Lower leg skin (tissue), 3 donors: ENCODE results near the gene LEO1.

Source experiments
- POLR2A ChIP-seq, 2 donors: fragments of 450-650 bp; IDR thresholded peaks; one replicate each; pipeline ENCODE4 v1.6.1; 2016 to 2017; ENCODE audit warnings: antibody characterized with exemption in 2 of 2, mild to moderate bottlenecking in 1 of 2, moderate library complexity in 1 of 2
- TF ChIP-seq, protein P1 (sequence below), 3 donors: fragments of 450-650 bp; IDR thresholded peaks; one replicate each; pipeline ENCODE4 v1.5.1; 2016; ENCODE audit warnings: antibody characterized with exemption in 3 of 3, mild to moderate bottlenecking in 3 of 3, moderate library complexity in 2 of 3

DNA sequence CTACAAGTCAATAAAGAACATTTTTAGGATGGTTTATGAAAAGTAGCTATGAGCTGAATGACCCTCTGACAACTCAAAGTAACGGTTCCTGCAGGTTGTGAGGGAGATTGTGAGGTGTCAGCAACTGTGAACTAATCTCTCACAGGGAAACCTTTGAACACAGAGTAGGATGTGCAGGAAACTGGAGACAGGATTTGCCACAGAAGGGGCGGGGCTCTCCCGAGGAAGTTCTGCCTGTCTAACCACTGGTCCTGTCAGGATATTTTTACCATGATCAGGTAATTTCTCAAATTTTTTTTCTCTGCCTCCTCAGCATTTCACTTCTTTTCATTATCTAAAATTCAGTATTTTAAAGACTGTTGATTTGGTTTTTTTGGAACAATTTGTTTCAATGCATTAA, 33.3 kb downstream of the LEO1 start:
- TF ChIP-seq, protein P1, sequence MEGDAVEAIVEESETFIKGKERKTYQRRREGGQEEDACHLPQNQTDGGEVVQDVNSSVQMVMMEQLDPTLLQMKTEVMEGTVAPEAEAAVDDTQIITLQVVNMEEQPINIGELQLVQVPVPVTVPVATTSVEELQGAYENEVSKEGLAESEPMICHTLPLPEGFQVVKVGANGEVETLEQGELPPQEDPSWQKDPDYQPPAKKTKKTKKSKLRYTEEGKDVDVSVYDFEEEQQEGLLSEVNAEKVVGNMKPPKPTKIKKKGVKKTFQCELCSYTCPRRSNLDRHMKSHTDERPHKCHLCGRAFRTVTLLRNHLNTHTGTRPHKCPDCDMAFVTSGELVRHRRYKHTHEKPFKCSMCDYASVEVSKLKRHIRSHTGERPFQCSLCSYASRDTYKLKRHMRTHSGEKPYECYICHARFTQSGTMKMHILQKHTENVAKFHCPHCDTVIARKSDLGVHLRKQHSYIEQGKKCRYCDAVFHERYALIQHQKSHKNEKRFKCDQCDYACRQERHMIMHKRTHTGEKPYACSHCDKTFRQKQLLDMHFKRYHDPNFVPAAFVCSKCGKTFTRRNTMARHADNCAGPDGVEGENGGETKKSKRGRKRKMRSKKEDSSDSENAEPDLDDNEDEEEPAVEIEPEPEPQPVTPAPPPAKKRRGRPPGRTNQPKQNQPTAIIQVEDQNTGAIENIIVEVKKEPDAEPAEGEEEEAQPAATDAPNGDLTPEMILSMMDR (IDR thresholded peaks at IDR 0.05): no peak
- TF ChIP-seq POLR2A (IDR thresholded peaks at IDR 0.05): no peak
